HEK293T (cell line): Measurements from ENCODE around the gene UBE2O.

Experiments
- FOXK2 ChIP-seq: fragments of 450-650 bp; IDR thresholded peaks from 2 replicates; pipeline ENCODE4 v1.6.1; 2016; ENCODE audit warnings: mild to moderate bottlenecking
- SP1 ChIP-seq: fragments of 450-650 bp; IDR thresholded peaks from 2 replicates; pipeline ENCODE4 v1.6.1; 2017
- SUZ12 ChIP-seq: fragments of 450-650 bp; IDR thresholded peaks from 2 replicates; pipeline ENCODE4 v1.6.1; 2016; ENCODE audit warnings: mild to moderate bottlenecking

DNA sequence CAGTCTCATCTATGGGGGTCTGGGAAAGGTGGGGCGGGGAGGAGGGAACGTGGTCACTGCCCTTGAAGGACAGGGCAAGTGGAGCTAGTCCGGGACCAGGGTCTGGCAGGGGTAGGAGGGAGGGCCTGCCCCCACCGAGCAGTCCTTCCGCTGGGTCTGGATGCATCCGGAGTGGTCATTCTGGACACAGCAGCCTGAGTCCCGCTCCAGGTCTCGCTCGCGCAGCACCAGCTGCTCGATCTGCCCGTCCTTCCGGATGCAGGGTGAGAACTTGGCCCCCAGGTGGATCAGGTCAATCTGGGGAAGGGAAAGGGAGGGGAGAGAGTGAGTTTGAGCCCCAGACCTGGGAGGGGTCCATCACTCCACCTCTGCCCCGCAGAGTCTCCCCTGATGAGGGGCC, 21.3 kb upstream of the UBE2O start:
- TF ChIP-seq SP1 (no peak), FOXK2 (no peak), SUZ12 (no peak)
